ENCODE results near the gene SOX12.
"Not testable (repeated sequence)": the region's sequence is repeated elsewhere in the genome, so short reads cannot be mapped to it uniquely, and the experiment has no call there.

Gene SOX12

DNA sequence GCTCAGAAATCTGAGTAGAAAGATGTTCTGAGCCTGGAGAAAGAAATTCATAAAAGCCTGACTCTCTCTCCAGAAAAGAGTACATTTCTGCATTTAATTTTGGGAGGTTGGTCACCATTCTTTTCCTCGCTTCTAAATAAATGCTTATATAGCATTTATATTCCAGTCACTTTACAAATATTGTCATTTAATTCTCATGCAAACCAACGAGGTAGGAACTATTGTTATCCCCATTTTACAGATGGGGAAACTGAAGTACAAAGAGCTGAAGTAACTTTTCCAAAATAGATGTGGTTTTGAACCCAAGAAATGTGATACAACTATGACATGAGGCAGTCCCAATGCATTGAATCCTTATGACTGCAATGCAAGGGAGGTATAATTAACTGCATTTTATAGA, 50.7 kb downstream of the SOX12 start:
- TF ChIP-seq, protein P1, sequence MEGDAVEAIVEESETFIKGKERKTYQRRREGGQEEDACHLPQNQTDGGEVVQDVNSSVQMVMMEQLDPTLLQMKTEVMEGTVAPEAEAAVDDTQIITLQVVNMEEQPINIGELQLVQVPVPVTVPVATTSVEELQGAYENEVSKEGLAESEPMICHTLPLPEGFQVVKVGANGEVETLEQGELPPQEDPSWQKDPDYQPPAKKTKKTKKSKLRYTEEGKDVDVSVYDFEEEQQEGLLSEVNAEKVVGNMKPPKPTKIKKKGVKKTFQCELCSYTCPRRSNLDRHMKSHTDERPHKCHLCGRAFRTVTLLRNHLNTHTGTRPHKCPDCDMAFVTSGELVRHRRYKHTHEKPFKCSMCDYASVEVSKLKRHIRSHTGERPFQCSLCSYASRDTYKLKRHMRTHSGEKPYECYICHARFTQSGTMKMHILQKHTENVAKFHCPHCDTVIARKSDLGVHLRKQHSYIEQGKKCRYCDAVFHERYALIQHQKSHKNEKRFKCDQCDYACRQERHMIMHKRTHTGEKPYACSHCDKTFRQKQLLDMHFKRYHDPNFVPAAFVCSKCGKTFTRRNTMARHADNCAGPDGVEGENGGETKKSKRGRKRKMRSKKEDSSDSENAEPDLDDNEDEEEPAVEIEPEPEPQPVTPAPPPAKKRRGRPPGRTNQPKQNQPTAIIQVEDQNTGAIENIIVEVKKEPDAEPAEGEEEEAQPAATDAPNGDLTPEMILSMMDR (IDR thresholded peaks at IDR 0.05; ENCODE audit: low read depth, low read length): no peak
- no peak for DNase-seq (ENCODE audit: low read depth in 2 of 2)
- H3K4me3 ChIP-seq (replicated peaks in 1 of 2; ENCODE audit: low read depth in 2 of 2, low read length in 2 of 2): no peak overlapping the region

DNA sequence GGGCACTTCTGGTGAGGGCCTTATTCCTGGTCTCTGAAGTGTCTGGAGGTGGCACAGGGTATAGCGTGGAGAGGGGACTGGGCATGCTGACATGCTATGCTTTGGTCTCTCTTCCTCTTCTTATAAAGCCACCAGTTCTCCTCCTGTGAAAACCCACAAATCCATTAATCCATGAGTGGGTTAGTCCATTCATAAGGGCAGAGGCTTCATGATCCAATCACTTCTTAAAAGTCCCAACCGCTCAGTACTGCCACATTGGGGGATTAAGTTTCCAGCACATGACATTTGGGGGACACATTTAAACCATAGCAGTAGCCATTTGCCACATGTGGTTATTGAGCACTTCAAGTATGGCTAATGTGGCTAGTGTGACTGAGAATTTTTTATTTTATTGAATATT, 51.4 kb downstream of the SOX12 start:
- TF ChIP-seq, protein P1 (IDR thresholded peaks at IDR 0.05; ENCODE audit: low read depth, low read length): no peak
- no peak overlapping the region for H3K4me3 ChIP-seq (replicated peaks in 1 of 2; ENCODE audit: low read depth in 2 of 2, low read length in 2 of 2)
- DNase-seq (ENCODE audit: low read depth in 2 of 2): no peak

GRCh38 chr20:377578-377977, 52.2 kb downstream of the SOX12 start:
- not testable (repeated sequence) for H3K4me3 ChIP-seq (replicated peaks in 1 of 2; ENCODE audit: low read depth in 2 of 2, low read length in 2 of 2); DNase-seq (ENCODE audit: low read depth in 2 of 2)

DNA sequence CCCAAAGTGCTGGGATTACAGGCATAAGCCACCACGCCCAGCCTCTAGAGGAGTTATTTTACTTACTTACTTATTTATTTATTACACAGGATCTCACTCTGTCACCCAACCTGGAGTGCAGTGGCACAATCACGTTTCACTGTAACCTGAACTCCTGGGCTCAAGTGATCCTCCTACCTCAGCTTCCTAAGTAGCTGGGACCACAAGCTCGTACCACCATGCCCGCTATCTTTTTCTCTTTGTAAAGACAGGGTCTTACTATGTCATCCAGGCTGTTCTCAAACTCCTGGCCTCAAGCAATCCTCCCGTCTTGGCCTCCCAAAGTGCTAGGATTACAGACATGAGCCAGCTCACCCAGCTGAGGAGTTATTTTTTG, 53.6 kb downstream of the SOX12 start:
- no peak overlapping the region for H3K4me3 ChIP-seq (replicated peaks in 1 of 2; ENCODE audit: low read depth in 2 of 2, low read length in 2 of 2)
- DNase-seq (ENCODE audit: low read depth in 2 of 2): no peak
- TF ChIP-seq, protein P1 (IDR thresholded peaks at IDR 0.05; ENCODE audit: low read depth, low read length): no peak

All from cardiac fibroblast (primary cell).